ENCODE results near the gene SYTL3. TPM values are rescaled to one million over a fixed set of nuclear protein-coding genes. Genes with fewer than 3 reads are reported as not detected.

The SYTL3 gene
- total RNA-seq, 1 experiment from 2014 or later: 0.65 TPM

- POLR2A ChIA-PET: no interaction called here
These were observed 108.6 kb downstream of the SYTL3 start for GRCh38 chr6:158758451-158758860.

DNA sequence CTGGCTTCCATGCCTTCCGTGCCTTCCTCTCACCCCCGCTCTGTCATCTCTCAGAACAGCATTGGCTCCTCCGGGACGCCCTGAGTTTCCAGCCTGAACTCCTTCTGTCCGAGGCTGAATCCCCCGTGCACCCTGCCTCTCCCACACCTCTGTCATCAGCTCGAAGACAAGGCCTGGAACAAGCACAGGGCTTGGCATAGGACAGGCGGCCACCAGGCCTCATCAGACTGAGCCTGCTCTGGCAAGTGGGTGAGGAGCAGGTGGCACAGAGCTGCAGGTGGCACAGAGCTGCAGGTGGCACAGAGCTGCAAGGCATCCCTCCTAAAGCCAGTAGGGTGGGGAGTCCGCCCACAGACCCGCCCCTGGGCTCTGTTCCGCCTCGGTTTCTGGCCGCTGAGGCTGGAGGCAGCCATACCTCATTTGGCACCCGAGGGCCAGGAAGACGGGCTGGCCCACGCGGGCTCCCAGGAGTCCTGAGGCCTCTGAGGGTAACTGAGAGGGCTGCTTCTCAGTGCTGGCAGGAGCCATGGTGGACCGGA, 109.2 kb downstream of the SYTL3 start:
- ChIA-PET CTCF (no interaction called here), POLR2A (interaction anchor here (1.7 kb wide), 1 partner anchor 16 kb away, joined by 6 read pairs; no protein-coding TSS in a partner anchor)
- Mint-ChIP-seq H3K9me3 (ENCODE audit: unreplicated experiment) (no peaks in the 10 kb centered on the region), H3K27ac (ENCODE audit: low read depth, unreplicated experiment) (no peak overlapping the region), H3K4me3 (ENCODE audit: unreplicated experiment) (no peak overlapping the region), H3K27me3 (ENCODE audit: insufficient read depth, unreplicated experiment) (no peaks in the 10 kb centered on the region), H3K4me1 (ENCODE audit: insufficient read depth, unreplicated experiment) (no peaks in the 10 kb centered on the region), H3K36me3 (ENCODE audit: insufficient read depth, unreplicated experiment) (peaks cover 6% of the 10 kb centered on the region)
- no peak for DNase-seq (ENCODE audit: unreplicated experiment)
- TF ChIP-seq, protein P1, sequence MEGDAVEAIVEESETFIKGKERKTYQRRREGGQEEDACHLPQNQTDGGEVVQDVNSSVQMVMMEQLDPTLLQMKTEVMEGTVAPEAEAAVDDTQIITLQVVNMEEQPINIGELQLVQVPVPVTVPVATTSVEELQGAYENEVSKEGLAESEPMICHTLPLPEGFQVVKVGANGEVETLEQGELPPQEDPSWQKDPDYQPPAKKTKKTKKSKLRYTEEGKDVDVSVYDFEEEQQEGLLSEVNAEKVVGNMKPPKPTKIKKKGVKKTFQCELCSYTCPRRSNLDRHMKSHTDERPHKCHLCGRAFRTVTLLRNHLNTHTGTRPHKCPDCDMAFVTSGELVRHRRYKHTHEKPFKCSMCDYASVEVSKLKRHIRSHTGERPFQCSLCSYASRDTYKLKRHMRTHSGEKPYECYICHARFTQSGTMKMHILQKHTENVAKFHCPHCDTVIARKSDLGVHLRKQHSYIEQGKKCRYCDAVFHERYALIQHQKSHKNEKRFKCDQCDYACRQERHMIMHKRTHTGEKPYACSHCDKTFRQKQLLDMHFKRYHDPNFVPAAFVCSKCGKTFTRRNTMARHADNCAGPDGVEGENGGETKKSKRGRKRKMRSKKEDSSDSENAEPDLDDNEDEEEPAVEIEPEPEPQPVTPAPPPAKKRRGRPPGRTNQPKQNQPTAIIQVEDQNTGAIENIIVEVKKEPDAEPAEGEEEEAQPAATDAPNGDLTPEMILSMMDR (IDR thresholded peaks at IDR 0.05; ENCODE audit: unreplicated experiment): no peak
- intact Hi-C loops (cut with micrococcal nuclease): no loop called here
- BruUV-seq (replicated peaks): no TSS peak

More at GRCh38 chr6:158758451-158758860, 108.6 kb downstream of the SYTL3 start:
- CTCF ChIA-PET: interaction anchor here (1.1 kb wide), 1 partner anchor 52 kb away, joined by 3 read pairs; no protein-coding TSS in a partner anchor
- intact Hi-C loops (cut with micrococcal nuclease): no loop called here
- Mint-ChIP-seq H3K9me3 (ENCODE audit: unreplicated experiment) (no peaks in the 10 kb centered on the region), H3K27me3 (ENCODE audit: insufficient read depth, unreplicated experiment) (no peaks in the 10 kb centered on the region), H3K4me3 (ENCODE audit: unreplicated experiment) (no peak overlapping the region), H3K36me3 (ENCODE audit: insufficient read depth, unreplicated experiment) (peaks cover under 1% of the 10 kb centered on the region), H3K27ac (ENCODE audit: low read depth, unreplicated experiment) (no peak overlapping the region), H3K4me1 (ENCODE audit: insufficient read depth, unreplicated experiment) (no peaks in the 10 kb centered on the region)
- BruUV-seq (replicated peaks): no TSS peak
- no peak for DNase-seq (ENCODE audit: unreplicated experiment)
- TF ChIP-seq, protein P1 (IDR thresholded peaks at IDR 0.05; ENCODE audit: unreplicated experiment): no peak

- peaks cover 15% of the 10 kb centered on the region for H3K36me3 Mint-ChIP-seq (ENCODE audit: insufficient read depth, unreplicated experiment)
- H3K27ac Mint-ChIP-seq (ENCODE audit: low read depth, unreplicated experiment): no peak overlapping the region
- BruUV-seq (replicated peaks): no TSS peak
- TF ChIP-seq, protein P1 (IDR thresholded peaks at IDR 0.05; ENCODE audit: unreplicated experiment): no peak
- no peaks in the 10 kb centered on the region for H3K9me3 Mint-ChIP-seq (ENCODE audit: unreplicated experiment)
- intact Hi-C loops (cut with micrococcal nuclease): no loop called here
- H3K27me3 Mint-ChIP-seq (ENCODE audit: insufficient read depth, unreplicated experiment): no peaks in the 10 kb centered on the region
- no peak overlapping the region for H3K4me3 Mint-ChIP-seq (ENCODE audit: unreplicated experiment)
- no peak for DNase-seq (ENCODE audit: unreplicated experiment)
- CTCF ChIA-PET: no interaction called here
- POLR2A ChIA-PET: interaction anchor here (1.1 to 1.7 kb wide), 2 partner anchors 15 to 17 kb away, joined by 3 to 6 read pairs; no protein-coding TSS in a partner anchor
- no peaks in the 10 kb centered on the region for H3K4me1 Mint-ChIP-seq (ENCODE audit: insufficient read depth, unreplicated experiment)
These were observed 110.2 kb downstream of the SYTL3 start for GRCh38 chr6:158759966-158760617.

DNA sequence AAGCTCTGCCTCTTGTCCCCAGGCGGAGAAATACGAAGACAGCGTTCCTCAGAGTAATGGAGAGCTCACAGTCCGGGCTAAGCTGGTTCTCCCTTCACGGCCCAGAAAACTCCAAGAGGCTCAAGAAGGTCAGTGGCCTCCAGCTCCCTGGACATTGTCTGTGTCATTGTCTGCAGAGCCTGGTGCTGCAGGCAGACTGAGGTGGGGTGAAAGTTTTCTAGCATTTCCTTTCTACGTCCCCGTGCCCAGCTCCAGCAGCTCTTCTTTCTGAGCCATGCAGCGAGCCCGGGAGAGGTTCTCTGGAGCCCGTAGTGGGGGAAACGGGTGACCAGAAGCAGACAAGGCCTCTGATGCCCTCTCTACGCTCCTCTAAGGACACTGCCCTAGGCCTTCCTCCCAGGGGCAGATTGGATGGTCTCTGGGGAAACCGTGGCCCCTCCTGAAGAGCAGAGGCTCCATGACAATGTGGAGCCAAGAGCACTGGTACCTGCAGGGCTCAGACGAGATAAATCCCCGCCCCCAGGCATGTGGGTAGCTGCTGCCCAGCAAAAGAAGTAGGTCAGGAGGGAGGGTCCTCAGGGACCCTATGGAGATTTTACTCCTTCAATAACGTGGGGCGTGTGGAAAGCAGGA, 110.9 kb downstream of the SYTL3 start:
- no peak overlapping the region for H3K27ac Mint-ChIP-seq (ENCODE audit: low read depth, unreplicated experiment)
- TF ChIP-seq, protein P1 (IDR thresholded peaks at IDR 0.05; ENCODE audit: unreplicated experiment): no peak
- H3K4me1 Mint-ChIP-seq (ENCODE audit: insufficient read depth, unreplicated experiment): no peaks in the 10 kb centered on the region
- H3K9me3 Mint-ChIP-seq (ENCODE audit: unreplicated experiment): no peaks in the 10 kb centered on the region
- no TSS peak for BruUV-seq (replicated peaks)
- POLR2A ChIA-PET: interaction anchor here (0.7 to 1.7 kb wide), 3 partner anchors 16 to 214 kb away, joined by 3 to 6 read pairs (median 3); no protein-coding TSS in a partner anchor
- no peak for DNase-seq (ENCODE audit: unreplicated experiment)
- CTCF ChIA-PET: no interaction called here
- no peak overlapping the region for H3K4me3 Mint-ChIP-seq (ENCODE audit: unreplicated experiment)
- H3K36me3 Mint-ChIP-seq (ENCODE audit: insufficient read depth, unreplicated experiment): peaks cover 22% of the 10 kb centered on the region
- intact Hi-C loops (cut with micrococcal nuclease): no loop called here
- H3K27me3 Mint-ChIP-seq (ENCODE audit: insufficient read depth, unreplicated experiment): no peaks in the 10 kb centered on the region

Measured in MCF 10A (cell line).